Thyroid gland (tissue), 4 donors: Measurements from ENCODE around the gene FNDC3B. TPM values are rescaled to one million over a fixed set of nuclear protein-coding genes. Genes with fewer than 3 reads are reported as not detected.

Source experiments
- DNase-seq, 2 donors: peaks; one replicate each; pipeline ENCODE4 v3.0.0-alpha.2; 2019
- H3K27ac ChIP-seq, 3 donors: fragments of 200-600 bp; sonication (generic); 1 replicate in 2 of 3; 2 replicates in 1 of 3; pipeline ENCODE4 v1.5.1; 2016 to 2019; ENCODE audit warnings: mild to moderate bottlenecking in 1 of 3, moderate library complexity in 1 of 3
- H3K27me3 ChIP-seq: fragments of 200-600 bp; sonication (generic); one replicate; pipeline ENCODE4 v1.5.1; 2019
- H3K36me3 ChIP-seq, 2 donors: fragments of 200-600 bp; sonication (generic); one replicate each; pipeline ENCODE4 v1.5.1; 2016 to 2019
- H3K4me1 ChIP-seq, 2 donors: fragments of 200-600 bp; sonication (generic); one replicate each; pipeline ENCODE4 v1.5.1; 2017 to 2019
- H3K4me3 ChIP-seq, 3 donors: fragments of 200-600 bp; sonication (generic); replicated peaks in 1 of 3; 1 replicate in 2 of 3; 2 replicates in 1 of 3; pipeline ENCODE4 v1.5.1; 2016; ENCODE audit warnings: mild to moderate bottlenecking in 1 of 3
- H3K9me3 ChIP-seq: fragments of 200-600 bp; sonication (generic); one replicate; pipeline ENCODE4 v1.5.1; 2017
- CTCF ChIP-seq, 6 experiments: fragments of 200-600 bp in 3 of 6; fragments of 450-650 bp in 3 of 6; sonication (generic) in 3 of 6; IDR thresholded peaks; one replicate each; pipeline ENCODE4 v1.5.1; 2016 to 2019; ENCODE audit warnings: antibody characterized with exemption in 6 of 6, mild to moderate bottlenecking in 2 of 6, inconsistent platforms in 1 of 6, moderate library complexity in 1 of 6
- POLR2A ChIP-seq, 2 donors: fragments of 450-650 bp; IDR thresholded peaks; one replicate each; pipeline ENCODE4 v1.6.1; 2017; ENCODE audit warnings: antibody characterized with exemption in 2 of 2, mild to moderate bottlenecking in 2 of 2, moderate library complexity in 1 of 2
- WGBS, 2 donors: methylation state at CpG; one replicate each; pipeline ENCODE4 v1.1.5; 2017; 5-methylcytosine and 5-hydroxymethylcytosine counted together
- intact Hi-C: fragments of 100-400 bp; cut with DNase I; formaldehyde crosslinking; loops from one replicate; pipeline ENCODE4 v1.15.1; 2023
- total RNA-seq, 4 donors: library from RNA; depleted of rRNA; stranded (reverse); fragments of >200 nt; gene quantifications; one replicate each; pipeline ENCODE4 v1.2.3, GENCODE V29; 2016

FNDC3B gene
- total RNA-seq, 4 donors from 2014 or later = 118 to 172 (median 146) TPM

- DNase-seq = no peak
- no peak for TF ChIP-seq POLR2A (IDR thresholded peaks at IDR 0.05)
- no peak for TF ChIP-seq CTCF (IDR thresholded peaks at IDR 0.05)
- WGBS, 2 donors = 77 to 83% methylated on average over 2 of the region's 2 CpGs
- no peak overlapping the region for H3K4me3 ChIP-seq
- H3K27me3 ChIP-seq = no peaks in the 10 kb centered on the region
- intact Hi-C loops = no loop called here
- no peak overlapping the region for H3K27ac ChIP-seq
- no peaks in the 10 kb centered on the region for H3K9me3 ChIP-seq
- no peaks in the 10 kb centered on the region for H3K36me3 ChIP-seq
- peaks cover 15 to 43% of the 10 kb centered on the region in 2 donors for H3K4me1 ChIP-seq
Measured at GRCh38 chr3:172221547-172221946, 182.2 kb downstream of the FNDC3B start.

- Histone ChIP-seq H3K4me3 (no peak overlapping the region), H3K4me1 (peaks cover 9 to 33% of the 10 kb centered on the region in 2 donors), H3K9me3 (no peaks in the 10 kb centered on the region), H3K27me3 (no peaks in the 10 kb centered on the region), H3K36me3 (peaks cover 0 to 5% of the 10 kb centered on the region in 2 donors), H3K27ac (no peak overlapping the region)
- no peak for TF ChIP-seq POLR2A (IDR thresholded peaks at IDR 0.05)
- no peak for TF ChIP-seq CTCF (IDR thresholded peaks at IDR 0.05)
- no peak for DNase-seq
- intact Hi-C loops = no loop called here
- 64 to 75% methylated on average over 10 of the region's 10 CpGs for WGBS, 2 donors
Measured at GRCh38 chr3:172222478-172223071, 183.2 kb downstream of the FNDC3B start.

GRCh38 chr3:172223870-172224269 is 184.5 kb downstream of the FNDC3B start:
- no peak overlapping the region for H3K27ac ChIP-seq
- no peak overlapping the region for H3K4me3 ChIP-seq
- no peak for DNase-seq
- H3K36me3 ChIP-seq = peaks cover 0 to 5% of the 10 kb centered on the region in 2 donors
- no peaks in the 10 kb centered on the region for H3K9me3 ChIP-seq
- intact Hi-C loops = no loop called here
- WGBS, 2 donors = 95 to 96% methylated on average over 4 of the region's 4 CpGs
- TF ChIP-seq POLR2A (IDR thresholded peaks at IDR 0.05) = no peak
- TF ChIP-seq CTCF (IDR thresholded peaks at IDR 0.05) = no peak
- peaks cover 0 to 23% of the 10 kb centered on the region in 2 donors for H3K4me1 ChIP-seq
- H3K27me3 ChIP-seq = no peaks in the 10 kb centered on the region

GRCh38 chr3:172224560-172225214 is 185.3 kb downstream of the FNDC3B start:
- intact Hi-C loops = no loop called here
- 69 to 73% methylated on average over 7 of the region's 7 CpGs for WGBS, 2 donors
- H3K36me3 ChIP-seq = peaks cover 0 to 5% of the 10 kb centered on the region in 2 donors
- H3K4me1 ChIP-seq = peaks cover 0 to 20% of the 10 kb centered on the region in 2 donors
- TF ChIP-seq CTCF (IDR thresholded peaks at IDR 0.05) = no peak
- H3K27me3 ChIP-seq = no peaks in the 10 kb centered on the region
- H3K4me3 ChIP-seq = no peak overlapping the region
- H3K27ac ChIP-seq = no peak overlapping the region
- no peak for DNase-seq
- H3K9me3 ChIP-seq = no peaks in the 10 kb centered on the region

GRCh38 chr3:172225215-172225707 is 185.9 kb downstream of the FNDC3B start:
- no peak overlapping the region for H3K27ac ChIP-seq
- no peaks in the 10 kb centered on the region for H3K27me3 ChIP-seq
- H3K9me3 ChIP-seq = no peaks in the 10 kb centered on the region
- TF ChIP-seq CTCF (IDR thresholded peaks at IDR 0.05) (no peak), POLR2A (IDR thresholded peaks at IDR 0.05) (no peak)
- DNase-seq = no peak
- no peak overlapping the region for H3K4me3 ChIP-seq
- peaks cover 0 to 20% of the 10 kb centered on the region in 2 donors for H3K4me1 ChIP-seq
- H3K36me3 ChIP-seq = peaks cover 0 to 5% of the 10 kb centered on the region in 2 donors
- WGBS, 2 donors = 97% methylated on average over 5 of the region's 5 CpGs
- intact Hi-C loops = no loop called here
